Measurements from ENCODE around the gene DDX11. TPM values are rescaled to one million over a fixed set of nuclear protein-coding genes. Genes with fewer than 3 reads are reported as not detected.
"Not testable (repeated sequence)": the region's sequence is repeated elsewhere in the genome, so short reads cannot be mapped to it uniquely, and the experiment has no call there.

The DDX11 gene
- total RNA-seq, 1 experiment from 2014 or later: 53.8 TPM

GRCh38 chr12:31104220-31104619 is 30.6 kb downstream of the DDX11 start:
- ATAC-seq (peak; percentile 48), DNase-seq (peak; percentile 44)
- H3F3A ChIP-seq (ENCODE audit: low read length, unreplicated experiment); H4K20me1 ChIP-seq (ENCODE audit: low read length); intact Hi-C loops (cut with micrococcal nuclease); H3K4me3 ChIP-seq (ENCODE audit: low read length); H3K9me2 ChIP-seq (replicated peaks; ENCODE audit: low read length); H3K9me3 ChIP-seq (ENCODE audit: low read length); H3K27me3 ChIP-seq (ENCODE audit: low read length); CTCF ChIA-PET; BruUV-seq (replicated peaks); H3K36me3 ChIP-seq (ENCODE audit: low read depth, low read length); H3K79me2 ChIP-seq (ENCODE audit: low read length); H2AFZ ChIP-seq (ENCODE audit: low read length); POLR2A ChIA-PET (ENCODE audit: unreplicated experiment): not testable (repeated sequence)
- peak overlapping the region; percentile 57 for H3K4me2 ChIP-seq (ENCODE audit: low read length)
- peak overlapping the region; percentile 40; the same call in 1 of the 2 replicates for H3K9ac ChIP-seq (ENCODE audit: low read length)
- peak overlapping the region; percentile 81 for H3K27ac ChIP-seq (ENCODE audit: low read length)
- H3K4me1 ChIP-seq (ENCODE audit: insufficient read depth, low read length): peaks cover 15% of the 10 kb centered on the region; the same call in 1 of the 2 replicates

GRCh38 chr12:31104773-31105172 is 31.1 kb downstream of the DDX11 start:
- intact Hi-C loops (cut with micrococcal nuclease); H3K4me3 ChIP-seq (ENCODE audit: low read length); H3K27me3 ChIP-seq (ENCODE audit: low read length); H4K20me1 ChIP-seq (ENCODE audit: low read length); H3K36me3 ChIP-seq (ENCODE audit: low read depth, low read length); ATAC-seq; H3F3A ChIP-seq (ENCODE audit: low read length, unreplicated experiment); BruUV-seq (replicated peaks); H3K27ac ChIP-seq (ENCODE audit: low read length); H3K9me2 ChIP-seq (replicated peaks; ENCODE audit: low read length); H3K9me3 ChIP-seq (ENCODE audit: low read length); H3K9ac ChIP-seq (ENCODE audit: low read length); CTCF ChIA-PET; H3K79me2 ChIP-seq (ENCODE audit: low read length); H2AFZ ChIP-seq (ENCODE audit: low read length); POLR2A ChIA-PET (ENCODE audit: unreplicated experiment); H3K4me2 ChIP-seq (ENCODE audit: low read length); DNase-seq: not testable (repeated sequence)
- peaks cover 15% of the 10 kb centered on the region; the same call in 1 of the 2 replicates for H3K4me1 ChIP-seq (ENCODE audit: insufficient read depth, low read length)

- H3K9ac ChIP-seq (ENCODE audit: low read length): no peak overlapping the region
- no peak overlapping the region for H3K27ac ChIP-seq (ENCODE audit: low read length)
- TF ChIP-seq EZH2 (IDR thresholded peaks at IDR 0.05; ENCODE audit: low read length, unreplicated experiment) (no peak), CTCF (conservative IDR thresholded peaks at IDR 0.05; ENCODE audit: low read depth, low read length) (no peak), EZH2phosphoT487 (IDR thresholded peaks at IDR 0.05; ENCODE audit: borderline replicate concordance, low read length) (no peak)
- no peaks in the 10 kb centered on the region for H3K9me3 ChIP-seq (ENCODE audit: low read length)
- H3K79me2 ChIP-seq (ENCODE audit: low read length): no peaks in the 10 kb centered on the region
- H3K4me2 ChIP-seq (ENCODE audit: low read length): no peak overlapping the region
- BruUV-seq (replicated peaks): no TSS peak
- ATAC-seq (no peak), DNase-seq (no peak)
- intact Hi-C loops (cut with micrococcal nuclease): no loop called here
- no peaks in the 10 kb centered on the region for H3F3A ChIP-seq (ENCODE audit: low read length, unreplicated experiment)
- H3K4me3 ChIP-seq (ENCODE audit: low read length): no peak overlapping the region
- H3K36me3 ChIP-seq (ENCODE audit: low read depth, low read length): no peaks in the 10 kb centered on the region
- H4K20me1 ChIP-seq (ENCODE audit: low read length): no peaks in the 10 kb centered on the region
- peaks cover 15% of the 10 kb centered on the region; the same call in 1 of the 2 replicates for H3K4me1 ChIP-seq (ENCODE audit: insufficient read depth, low read length)
- ChIA-PET POLR2A (ENCODE audit: unreplicated experiment) (no interaction called here), CTCF (no interaction called here)
- no peaks in the 10 kb centered on the region for H3K9me2 ChIP-seq (replicated peaks; ENCODE audit: low read length)
- no peaks in the 10 kb centered on the region for H3K27me3 ChIP-seq (ENCODE audit: low read length)
- no peak overlapping the region for H2AFZ ChIP-seq (ENCODE audit: low read length)
Observed at GRCh38 chr12:31105668-31106067, 32.0 kb downstream of the DDX11 start.

GRCh38 chr12:31106101-31106803 is 32.6 kb downstream of the DDX11 start:
- ChIA-PET POLR2A (ENCODE audit: unreplicated experiment) (no interaction called here), CTCF (no interaction called here)
- no peaks in the 10 kb centered on the region for H3F3A ChIP-seq (ENCODE audit: low read length, unreplicated experiment)
- DNase-seq (no peak), ATAC-seq (no peak)
- H3K4me2 ChIP-seq (ENCODE audit: low read length): no peak overlapping the region
- no peak overlapping the region for H3K27ac ChIP-seq (ENCODE audit: low read length)
- no peaks in the 10 kb centered on the region for H4K20me1 ChIP-seq (ENCODE audit: low read length)
- H3K4me1 ChIP-seq (ENCODE audit: insufficient read depth, low read length): peaks cover 15% of the 10 kb centered on the region; the same call in 1 of the 2 replicates
- TF ChIP-seq EZH2 (IDR thresholded peaks at IDR 0.05; ENCODE audit: low read length, unreplicated experiment) (no peak), EZH2phosphoT487 (IDR thresholded peaks at IDR 0.05; ENCODE audit: borderline replicate concordance, low read length) (no peak), CTCF (conservative IDR thresholded peaks at IDR 0.05; ENCODE audit: low read depth, low read length) (no peak)
- no peaks in the 10 kb centered on the region for H3K36me3 ChIP-seq (ENCODE audit: low read depth, low read length)
- no peaks in the 10 kb centered on the region for H3K9me2 ChIP-seq (replicated peaks; ENCODE audit: low read length)
- H3K79me2 ChIP-seq (ENCODE audit: low read length): no peaks in the 10 kb centered on the region
- intact Hi-C loops (cut with micrococcal nuclease): no loop called here
- no peak overlapping the region for H2AFZ ChIP-seq (ENCODE audit: low read length)
- no peak overlapping the region for H3K9ac ChIP-seq (ENCODE audit: low read length)
- no peaks in the 10 kb centered on the region for H3K9me3 ChIP-seq (ENCODE audit: low read length)
- H3K27me3 ChIP-seq (ENCODE audit: low read length): no peaks in the 10 kb centered on the region
- BruUV-seq (replicated peaks): no TSS peak
- H3K4me3 ChIP-seq (ENCODE audit: low read length): no peak overlapping the region

GRCh38 chr12:31109773-31110172 is 36.1 kb downstream of the DDX11 start:
- ATAC-seq: not testable (repeated sequence)

More at GRCh38 chr12:31109773-31110172, 36.1 kb downstream of the DDX11 start:
- H3K9ac ChIP-seq (ENCODE audit: low read length); DNase-seq; H3K4me3 ChIP-seq (ENCODE audit: low read length); H3K4me2 ChIP-seq (ENCODE audit: low read length); intact Hi-C loops (cut with micrococcal nuclease); H3F3A ChIP-seq (ENCODE audit: low read length, unreplicated experiment); H3K9me3 ChIP-seq (ENCODE audit: low read length); POLR2A ChIA-PET (ENCODE audit: unreplicated experiment); BruUV-seq (replicated peaks); H3K79me2 ChIP-seq (ENCODE audit: low read length); CTCF ChIA-PET; H3K27me3 ChIP-seq (ENCODE audit: low read length); H3K36me3 ChIP-seq (ENCODE audit: low read depth, low read length); H3K27ac ChIP-seq (ENCODE audit: low read length); H4K20me1 ChIP-seq (ENCODE audit: low read length); H2AFZ ChIP-seq (ENCODE audit: low read length); H3K4me1 ChIP-seq (ENCODE audit: insufficient read depth, low read length); H3K9me2 ChIP-seq (replicated peaks; ENCODE audit: low read length): not testable (repeated sequence)

Measured in PC-3 (cell line).